GM20000 (cell line): ENCODE results near the gene ELF5.

Source experiments
- DNase-seq: peaks from one replicate; pipeline ENCODE4 v3.0.0; 2012; ENCODE audit warnings: low spot score
- CTCF ChIP-seq: IDR thresholded peaks from 2 replicates; pipeline ENCODE4 v1.5.1; 2012; ENCODE audit warnings: mild to moderate bottlenecking, control low read depth; ENCODE audit errors: extremely low read depth, missing control alignments

The ELF5 gene

GRCh38 chr11:34531663-34532062, 18.1 kb upstream of the ELF5 start:
- no peak for TF ChIP-seq CTCF
- DNase-seq = no peak

- no peak for TF ChIP-seq CTCF
- no peak for DNase-seq
Measured at GRCh38 chr11:34530545-34531234, 17.1 kb upstream of the ELF5 start.

DNA sequence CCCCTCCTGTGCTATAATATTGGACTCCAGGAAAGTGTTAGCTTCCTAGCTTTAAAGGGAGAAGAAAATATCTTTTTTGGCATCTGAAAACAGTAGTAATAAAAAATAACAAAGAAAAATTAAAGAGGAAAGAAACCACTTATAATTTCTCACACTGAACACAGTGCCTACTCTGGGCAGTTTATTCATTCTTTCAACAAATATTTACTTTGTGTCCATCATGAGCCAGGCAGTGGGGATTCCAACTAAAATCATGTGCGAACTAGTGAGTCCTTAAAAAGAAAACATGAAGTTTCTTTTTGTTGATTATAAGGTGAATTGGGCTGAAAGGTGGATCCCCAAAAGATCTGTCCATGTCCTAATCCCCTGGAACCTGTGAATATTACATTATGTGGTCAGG, 16.0 kb upstream of the ELF5 start:
- DNase-seq = no peak
- TF ChIP-seq CTCF = no peak

- DNase-seq = no peak
- TF ChIP-seq CTCF = no peak
Measured at GRCh38 chr11:34528072-34528471, 14.5 kb upstream of the ELF5 start.

- TF ChIP-seq CTCF = no peak
- DNase-seq = no peak
Measured at GRCh38 chr11:34525888-34526657, 12.5 kb upstream of the ELF5 start.

- no peak for TF ChIP-seq CTCF
- DNase-seq = no peak
Measured at GRCh38 chr11:34525098-34525497, 11.5 kb upstream of the ELF5 start.

DNA sequence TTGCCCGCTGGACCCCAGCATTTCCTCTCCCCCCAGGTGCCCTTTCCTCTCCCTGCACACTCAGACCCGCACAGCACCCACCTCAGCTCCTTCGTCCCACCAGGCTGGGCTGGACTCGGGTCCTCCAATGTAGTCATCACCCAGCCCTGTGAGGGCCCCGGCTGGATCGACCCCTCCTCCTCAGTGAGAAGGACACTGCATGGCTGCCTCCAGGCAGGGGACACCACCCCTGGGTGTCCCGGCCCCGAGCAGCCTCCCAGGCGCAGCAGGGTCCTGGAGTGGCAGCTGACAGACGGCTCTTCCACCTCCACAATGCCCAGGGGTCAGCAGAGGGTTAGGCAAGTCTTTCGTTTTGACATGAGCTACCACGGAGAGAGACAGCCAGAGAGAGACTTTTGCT, 11.1 kb upstream of the ELF5 start:
- no peak for TF ChIP-seq CTCF
- DNase-seq = no peak
